ENCODE results near the gene YTHDF1. TPM values are rescaled to one million over a fixed set of nuclear protein-coding genes. Genes with fewer than 3 reads are reported as not detected.

The YTHDF1 gene
- total RNA-seq, 1 experiment from 2014 or later, result 85.4 TPM

GRCh38 chr20:63253065-63253437, 37.1 kb upstream of the YTHDF1 start:
- Mint-ChIP-seq H3K36me3 (ENCODE audit: insufficient read depth in 1 of 3, low read depth in 3 of 3) (peaks cover 0 to 4% (median 0%) of the 10 kb centered on the region in 3 experiments; a peak in 1 of 7 replicates), H3K27ac (no peak overlapping the region; a peak in 1 of 7 replicates), H3K4me1 (peaks cover 37 to 39% of the 10 kb centered on the region in 2 experiments), H3K9me3 (peaks cover 2 to 5% of the 10 kb centered on the region in 2 experiments; a peak in 3 of 5 replicates), H3K4me3 (peak overlapping the region; percentile 60 to 73), H3K27me3 (ENCODE audit: low read depth) (peaks cover 58% of the 10 kb centered on the region)
- Histone ChIP-seq H4K91ac (ENCODE audit: insufficient read length, low read depth, low read length) (no peak overlapping the region), H3K27ac (ENCODE audit: insufficient read length, low read depth, low read length) (no peak overlapping the region), H3K9ac (ENCODE audit: extremely low read depth, insufficient read length, low read length) (no peak overlapping the region), H3K79me2 (ENCODE audit: insufficient read depth, low read length) (no peaks in the 10 kb centered on the region), H2AFZ (ENCODE audit: low read length) (no peak overlapping the region), H3K4me2 (ENCODE audit: insufficient read depth, insufficient read length, low read length) (peak overlapping the region; percentile 49), H3K9me3 (ENCODE audit: control insufficient read depth, low read depth, low read length) (no peaks in the 10 kb centered on the region), H2AK5ac (ENCODE audit: insufficient read length, low read length) (no peak overlapping the region), H3K23me2 (ENCODE audit: insufficient read length, low read depth, low read length, poor library complexity, severe bottlenecking) (peaks cover 15% of the 10 kb centered on the region), H2BK15ac (ENCODE audit: low read depth, low read length) (no peak overlapping the region), H3T11ph (ENCODE audit: low read length) (no peak overlapping the region), H4K5ac (ENCODE audit: insufficient read length, low read depth, low read length) (no peak overlapping the region), H2BK20ac (ENCODE audit: low read depth, low read length, poor library complexity, severe bottlenecking) (no peak overlapping the region), H3K4ac (ENCODE audit: low read depth, low read length) (no peak overlapping the region), H4K8ac (replicated peaks; ENCODE audit: insufficient read length, low read depth, low read length) (no peak overlapping the region), H3K56ac (ENCODE audit: insufficient read length, low read depth, low read length) (no peak overlapping the region), H2BK5ac (ENCODE audit: insufficient read length, low read length) (no peak overlapping the region), H3K23ac (ENCODE audit: insufficient read length, low read depth, low read length) (no peak overlapping the region), H3K18ac (ENCODE audit: insufficient read length, low read depth, low read length) (no peak overlapping the region), H3K4me1 (ENCODE audit: insufficient read depth, low read length) (no peaks in the 10 kb centered on the region), H3K14ac (ENCODE audit: insufficient read depth, low read length) (no peak overlapping the region), H3K79me1 (ENCODE audit: insufficient read depth, low read depth, low read length, poor library complexity, severe bottlenecking) (no peaks in the 10 kb centered on the region), H4K20me1 (ENCODE audit: control insufficient read depth, insufficient read depth, insufficient read length) (no peaks in the 10 kb centered on the region), H3K27me3 (ENCODE audit: insufficient read depth, low read length) (peaks cover 4% of the 10 kb centered on the region; the same call in 1 of the 2 replicates), H2BK12ac (ENCODE audit: insufficient read length, low read depth, low read length) (no peak overlapping the region), H2BK120ac (ENCODE audit: low read depth, low read length, poor library complexity, severe bottlenecking) (no peak overlapping the region)
- DNase-seq, result no peak
- no CpG with 5 or more reads among the region's 16 CpGs for WGBS (ENCODE audit: extremely low coverage, insufficient read length, low lambda C conversion rate)
- TF ChIP-seq CTCF (conservative IDR thresholded peaks at IDR 0.05), result no peak
